Measurements from ENCODE around the gene BPIFB1.

Gene BPIFB1

DNA sequence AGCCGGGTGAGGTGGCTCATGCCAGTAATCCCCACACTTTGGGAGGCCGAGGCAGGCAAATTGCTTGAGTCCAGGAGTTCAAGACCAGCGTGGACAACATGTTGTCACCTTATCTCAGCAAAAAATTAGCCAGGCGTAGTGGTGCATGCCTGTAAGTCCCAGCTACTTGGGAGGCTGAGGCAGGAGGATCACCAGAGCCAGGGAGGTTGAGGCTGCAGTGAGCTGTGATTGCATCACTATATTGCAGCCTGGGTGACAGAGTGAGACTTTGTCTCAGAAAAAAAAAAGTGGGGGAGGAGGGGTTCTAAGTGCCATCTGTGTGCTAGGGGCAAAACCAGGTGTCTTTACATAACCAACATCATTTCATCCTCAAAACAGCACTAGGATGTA, 70.0 kb downstream of the BPIFB1 start:
- Histone ChIP-seq H3K27me3 (ENCODE audit: low read depth, low read length) (no peaks in the 10 kb centered on the region), H3K79me2 (ENCODE audit: low read length) (no peaks in the 10 kb centered on the region), H3K9ac (ENCODE audit: low read length) (no peak overlapping the region), H3K9me3 (ENCODE audit: insufficient read depth, low read length) (no peaks in the 10 kb centered on the region), H2AFZ (ENCODE audit: low read depth, low read length) (no peak overlapping the region), H3K4me1 (ENCODE audit: low read length) (no peaks in the 10 kb centered on the region), H4K20me1 (ENCODE audit: insufficient read depth, low read length) (no peaks in the 10 kb centered on the region), H3K4me2 (ENCODE audit: low read length) (no peak overlapping the region), H3K4me3 (ENCODE audit: low read length) (no peak overlapping the region), H3K36me3 (replicated peaks; ENCODE audit: low read depth, low read length) (peaks cover 15% of the 10 kb centered on the region), H3K27ac (ENCODE audit: low read length) (no peak overlapping the region)
- no peak for TF ChIP-seq CTCF (IDR thresholded peaks at IDR 0.05; ENCODE audit: low read depth, low read length)
- no peak for TF ChIP-seq EZH2phosphoT487 (IDR thresholded peaks at IDR 0.05; ENCODE audit: low read depth)

All from OCI-LY3 (cell line).